Peyer's patch (tissue), 4 donors: ENCODE measurements around the gene PGAP3.

Source experiments
- CTCF ChIP-seq, 6 experiments: fragments of 450-650 bp in 4 of 6; fragments of 200-600 bp in 2 of 6; sonication (generic) in 1 of 6; IDR thresholded peaks; one replicate each; pipeline ENCODE4 v1.5.1; 2017 to 2019; ENCODE audit warnings: antibody characterized with exemption in 6 of 6, mild to moderate bottlenecking in 3 of 6, moderate library complexity in 1 of 6
- POLR2A ChIP-seq, 2 donors: fragments of 450-650 bp; IDR thresholded peaks; one replicate each; pipeline ENCODE4 v1.5.1; 2017; ENCODE audit warnings: antibody characterized with exemption in 2 of 2, mild to moderate bottlenecking in 2 of 2, moderate library complexity in 2 of 2

DNA sequence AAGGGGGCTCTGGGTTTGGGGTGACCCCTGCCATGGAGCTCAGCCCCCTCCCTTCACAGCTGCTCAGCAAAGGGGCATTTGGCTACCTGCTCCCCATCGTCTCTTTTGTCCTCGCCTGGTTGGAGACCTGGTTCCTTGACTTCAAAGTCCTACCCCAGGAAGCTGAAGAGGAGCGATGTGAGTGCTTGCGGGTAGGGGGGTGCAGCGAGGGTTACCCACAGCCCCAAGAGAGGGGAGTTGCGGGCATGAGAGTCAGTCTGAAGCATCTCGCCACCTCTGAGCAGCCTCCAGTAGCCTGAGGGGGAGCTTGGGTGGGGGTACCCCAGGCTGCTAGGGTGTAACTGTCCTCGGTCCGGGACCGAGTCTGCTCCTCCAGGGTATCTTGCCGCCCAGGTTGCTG lies 29.5 kb downstream of the PGAP3 start:
- TF ChIP-seq CTCF (IDR thresholded peaks at IDR 0.05), result no peak
- TF ChIP-seq POLR2A (IDR thresholded peaks at IDR 0.05), result no peak
